Smooth muscle cell (in vitro differentiated cells): ENCODE results near the gene SH3BP4. TPM values are rescaled to one million over a fixed set of nuclear protein-coding genes. Genes with fewer than 3 reads are reported as not detected.

Source experiments
- DNase-seq: peaks from one replicate; lab custom pipeline; 2025; ENCODE audit not compliant: unreplicated experiment; lab: John Stamatoyannopoulos, UW
- H2AFZ ChIP-seq: fragments of 200-600 bp; sonication (generic); 2 replicates; pipeline ENCODE4 v1.6.0; 2016; ENCODE audit warnings: antibody characterized with exemption, low read depth, mild to moderate bottlenecking
- H3F3A ChIP-seq: fragments of 200-600 bp; sonication (generic); 2 replicates; pipeline ENCODE4 v1.6.0; 2017; ENCODE audit warnings: antibody characterized with exemption, low read depth
- H3K27ac ChIP-seq: fragments of 200-600 bp; sonication (generic); 2 replicates; pipeline ENCODE4 v1.5.1; 2016; ENCODE audit warnings: low read depth, mild to moderate bottlenecking
- H3K27me3 ChIP-seq: fragments of 200-600 bp; sonication (generic); 2 replicates; pipeline ENCODE4 v1.6.1; 2016; ENCODE audit warnings: low read depth, mild to moderate bottlenecking
- H3K36me3 ChIP-seq: fragments of 200-600 bp; sonication (generic); 2 replicates; pipeline ENCODE4 v1.5.1; 2016; ENCODE audit warnings: low read depth
- H3K4me1 ChIP-seq: fragments of 200-600 bp; sonication (generic); 2 replicates; pipeline ENCODE4 v1.5.1; 2016; ENCODE audit warnings: low read depth
- H3K4me2 ChIP-seq: fragments of 200-600 bp; sonication (generic); 2 replicates; pipeline ENCODE4 v1.6.0; 2016; ENCODE audit warnings: mild to moderate bottlenecking
- H3K4me3 ChIP-seq: fragments of 200-600 bp; sonication (generic); 2 replicates; pipeline ENCODE4 v1.5.1; 2016; ENCODE audit warnings: mild to moderate bottlenecking
- H3K79me2 ChIP-seq: fragments of 200-600 bp; sonication (generic); 2 replicates; pipeline ENCODE4 v1.6.0; 2016; ENCODE audit warnings: low read depth, mild to moderate bottlenecking
- H3K9ac ChIP-seq: fragments of 200-600 bp; sonication (generic); 2 replicates; pipeline ENCODE4 v1.6.0; 2016; ENCODE audit warnings: low read depth
- H3K9me3 ChIP-seq: fragments of 200-600 bp; sonication (generic); replicated peaks from 2 replicates; pipeline ENCODE4 v1.5.1; 2016; ENCODE audit warnings: low read depth
- H4K20me1 ChIP-seq: fragments of 200-600 bp; sonication (generic); 2 replicates; pipeline ENCODE4 v1.6.0; 2016; ENCODE audit warnings: low read depth
- CTCF ChIP-seq: fragments of 200-600 bp; sonication (generic); IDR thresholded peaks from 2 replicates; pipeline ENCODE4 v1.5.1; 2017; ENCODE audit warnings: borderline replicate concordance, mild to moderate bottlenecking, antibody characterized with exemption; ENCODE audit not compliant: insufficient read depth, poor library complexity, severe bottlenecking
- WGBS: methylation state at CpG from one replicate; pipeline ENCODE4 v1.1.7; 2016; ENCODE audit warnings: low lambda C conversion rate; 5-methylcytosine and 5-hydroxymethylcytosine counted together
- polyA plus RNA-seq: library from polyadenylated mRNA; unstranded; fragments of >200 nt; fragmentation: Nextera tagmentation; extraction: Ambion mirVana; gene quantifications from 2 replicates; pipeline ENCODE4 v1.2.1, GENCODE V29; 2016
- total RNA-seq: library from RNA; depleted of rRNA; stranded (reverse); fragments of >200 nt; gene quantifications from 2 replicates; pipeline ENCODE4 v1.2.3, GENCODE V29; 2014

The SH3BP4 gene
- total and polyA plus RNA-seq, 2 experiments from 2014 or later: 38.9 to 47.7 TPM

DNA sequence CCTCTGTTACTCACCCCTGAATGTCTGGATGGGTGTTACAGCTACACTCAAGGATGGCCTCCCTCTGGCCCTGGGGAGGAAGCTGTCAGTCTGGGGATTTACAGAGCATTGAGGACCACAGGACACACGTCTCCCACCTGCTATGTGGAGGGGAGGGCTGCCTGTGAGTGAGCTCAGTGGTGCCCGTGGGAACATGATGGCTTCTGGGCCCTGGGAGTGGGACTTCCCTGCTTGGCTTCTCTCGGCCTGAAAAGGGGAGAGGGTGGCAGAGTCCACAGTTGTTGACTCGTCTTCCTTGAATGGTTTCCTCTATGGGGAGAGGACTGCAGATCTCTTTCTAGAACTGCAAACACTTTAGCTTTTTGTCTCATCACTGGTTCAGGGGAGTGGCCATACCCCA lies 79.1 kb downstream of the SH3BP4 start:
- H4K20me1 ChIP-seq: peaks cover 100% of the 10 kb centered on the region
- WGBS: 94% methylated on average over 4 of the region's 4 CpGs
- H3K4me3 ChIP-seq: no peak overlapping the region
- no peaks in the 10 kb centered on the region for H3K9me3 ChIP-seq
- H3K27me3 ChIP-seq: no peaks in the 10 kb centered on the region
- TF ChIP-seq CTCF: no peak
- H3K9ac ChIP-seq: no peak overlapping the region
- H3K4me1 ChIP-seq: no peaks in the 10 kb centered on the region
- H3F3A ChIP-seq: no peaks in the 10 kb centered on the region
- no peak overlapping the region for H3K27ac ChIP-seq
- no peaks in the 10 kb centered on the region for H3K36me3 ChIP-seq
- no peak overlapping the region for H2AFZ ChIP-seq
- no peak overlapping the region for H3K4me2 ChIP-seq
- no peak for DNase-seq
- peaks cover 57% of the 10 kb centered on the region for H3K79me2 ChIP-seq

DNA sequence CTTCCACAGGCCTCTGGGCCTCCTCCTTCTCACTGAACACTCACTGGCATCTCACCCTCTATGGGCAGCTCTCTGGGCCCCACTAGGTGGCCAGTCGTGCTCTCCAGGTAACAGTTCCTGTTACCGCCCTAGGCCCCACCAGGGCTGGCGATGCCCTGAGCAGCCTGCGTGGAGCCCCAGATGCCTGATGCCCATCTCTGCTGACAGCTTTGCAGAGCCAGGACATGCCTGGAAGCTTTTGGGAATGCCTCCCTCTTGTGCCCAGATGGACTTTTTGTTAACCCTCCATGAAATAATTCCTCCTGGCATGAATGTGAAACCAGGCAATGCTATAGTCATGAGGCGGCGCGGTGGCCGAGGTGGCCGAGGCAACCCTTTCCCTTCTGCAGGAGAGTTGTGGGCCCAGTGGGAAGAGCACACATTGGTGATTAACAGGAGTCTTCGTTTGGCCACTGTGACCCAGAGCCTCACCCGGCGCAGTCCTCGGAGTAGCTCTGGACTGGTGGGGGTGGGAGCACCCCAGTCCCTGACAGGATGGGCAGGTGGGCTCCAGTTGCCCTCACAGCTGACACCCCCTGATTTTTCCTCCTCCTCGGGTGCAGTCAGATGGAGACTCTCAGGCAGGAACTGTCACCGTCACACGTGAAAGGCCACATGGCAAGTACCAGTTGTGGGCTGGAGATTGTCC lies 80.0 kb downstream of the SH3BP4 start:
- Histone ChIP-seq H3K36me3 (no peaks in the 10 kb centered on the region), H4K20me1 (peaks cover 99% of the 10 kb centered on the region), H3K79me2 (peaks cover 51% of the 10 kb centered on the region), H3K4me2 (no peak overlapping the region), H2AFZ (no peak overlapping the region), H3K9ac (no peak overlapping the region), H3K27me3 (no peaks in the 10 kb centered on the region), H3K9me3 (no peaks in the 10 kb centered on the region), H3K4me1 (no peaks in the 10 kb centered on the region), H3F3A (no peaks in the 10 kb centered on the region), H3K27ac (no peak overlapping the region), H3K4me3 (no peak overlapping the region)
- WGBS: 94% methylated on average over 16 of the region's 16 CpGs
- TF ChIP-seq CTCF: no peak
- no peak for DNase-seq

GRCh38 chr2:235032466-235032865 lies 80.6 kb downstream of the SH3BP4 start:
- H3K27ac ChIP-seq: no peak overlapping the region
- H3K9me3 ChIP-seq: no peaks in the 10 kb centered on the region
- H2AFZ ChIP-seq: no peak overlapping the region
- WGBS: 97% methylated on average over 16 of the region's 16 CpGs
- no peak overlapping the region for H3K4me2 ChIP-seq
- H3F3A ChIP-seq: no peaks in the 10 kb centered on the region
- DNase-seq: no peak
- H3K4me3 ChIP-seq: no peak overlapping the region
- H3K4me1 ChIP-seq: no peaks in the 10 kb centered on the region
- H3K79me2 ChIP-seq: peaks cover 44% of the 10 kb centered on the region
- H3K36me3 ChIP-seq: no peaks in the 10 kb centered on the region
- no peaks in the 10 kb centered on the region for H3K27me3 ChIP-seq
- H3K9ac ChIP-seq: no peak overlapping the region
- no peak for TF ChIP-seq CTCF
- peaks cover 99% of the 10 kb centered on the region for H4K20me1 ChIP-seq

DNA sequence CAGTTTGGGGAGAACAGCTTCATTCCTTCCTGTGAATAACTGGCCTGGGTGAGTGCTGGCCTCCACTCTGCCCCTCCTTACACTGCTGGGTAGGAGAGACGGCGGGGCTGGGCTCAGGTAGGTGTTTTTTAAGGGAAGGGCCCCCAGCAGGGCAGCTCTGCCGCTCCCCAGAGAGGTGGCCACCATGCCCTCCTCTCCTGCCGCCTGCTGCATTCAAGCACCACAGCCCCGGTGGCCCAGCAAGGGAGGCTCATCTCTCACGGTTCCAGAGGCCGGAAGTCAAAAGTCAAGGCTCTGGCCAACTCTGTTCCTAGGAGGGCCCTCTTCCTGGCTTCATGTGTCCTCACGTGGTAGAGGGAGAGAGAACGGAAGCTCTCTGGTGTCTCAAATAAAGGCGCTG lies 81.1 kb downstream of the SH3BP4 start:
- H3K4me3 ChIP-seq: no peak overlapping the region
- no peak for DNase-seq
- H3K27ac ChIP-seq: no peak overlapping the region
- no peak overlapping the region for H3K4me2 ChIP-seq
- no peaks in the 10 kb centered on the region for H3K27me3 ChIP-seq
- H3K9ac ChIP-seq: no peak overlapping the region
- H3K9me3 ChIP-seq: no peaks in the 10 kb centered on the region
- H3F3A ChIP-seq: no peaks in the 10 kb centered on the region
- WGBS: 99% methylated on average over 10 of the region's 10 CpGs
- no peaks in the 10 kb centered on the region for H3K36me3 ChIP-seq
- H2AFZ ChIP-seq: no peak overlapping the region
- H3K4me1 ChIP-seq: no peaks in the 10 kb centered on the region
- TF ChIP-seq CTCF: no peak
- H4K20me1 ChIP-seq: peaks cover 99% of the 10 kb centered on the region
- H3K79me2 ChIP-seq: peaks cover 39% of the 10 kb centered on the region
